ENCODE data around the gene SLC7A5. TPM values are rescaled to one million over a fixed set of nuclear protein-coding genes. Genes with fewer than 3 reads are reported as not detected.
"Not testable (repeated sequence)": the region's sequence is repeated elsewhere in the genome, so short reads cannot be mapped to it uniquely, and the experiment has no call there.

SLC7A5 gene
- polyA plus RNA-seq, 1 donor, result 10.8 TPM

GRCh38 chr16:87861300-87862099 is 7.8 kb downstream of the SLC7A5 start:
- not testable (repeated sequence) for DNase-seq (ENCODE audit: low read depth)

GRCh38 chr16:87860553-87861299 is 8.6 kb downstream of the SLC7A5 start:
- DNase-seq (ENCODE audit: low read depth), result no peak

DNA sequence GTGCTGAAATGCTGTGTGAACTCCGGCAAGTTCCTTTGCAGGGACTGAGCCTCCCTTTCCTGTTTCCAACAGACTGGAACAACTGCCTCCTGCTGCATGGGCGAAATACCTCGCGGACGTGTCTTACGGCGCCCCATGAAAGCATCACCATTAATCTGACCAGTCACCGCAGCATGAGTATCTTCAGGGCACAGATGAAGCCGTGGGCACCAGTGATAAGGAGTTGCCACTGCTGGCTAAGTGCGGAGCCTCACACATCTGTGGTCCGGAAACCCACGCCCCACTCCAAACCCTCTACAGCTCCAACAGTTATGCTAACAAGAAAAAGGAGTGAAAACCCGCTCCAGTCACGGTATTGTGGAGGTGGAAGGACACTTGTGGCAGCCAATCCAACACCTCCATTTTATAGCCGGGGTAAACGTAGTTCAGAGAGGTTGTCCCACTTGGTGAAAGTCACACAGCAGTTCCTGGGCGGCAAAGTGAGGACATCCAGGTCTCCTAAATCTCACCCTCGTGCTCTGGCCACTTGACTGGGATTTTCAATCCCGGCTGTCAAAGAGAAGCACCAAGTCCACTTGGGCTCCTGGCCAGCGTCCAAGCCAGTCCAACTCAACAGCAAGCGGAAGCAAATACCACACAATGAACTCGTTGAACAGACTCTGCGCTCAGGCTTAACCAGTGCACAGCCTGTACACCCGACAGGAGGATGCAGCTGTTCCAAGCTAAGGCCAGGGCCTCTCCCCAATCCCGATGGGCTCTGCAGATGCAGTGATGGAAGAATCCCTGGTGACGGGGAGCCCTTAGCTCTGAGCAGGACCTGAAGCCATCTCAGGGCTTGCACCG is 10.9 kb downstream of the SLC7A5 start:
- DNase-seq (ENCODE audit: low read depth), result not testable (repeated sequence)

GRCh38 chr16:87856791-87857228 is 12.5 kb downstream of the SLC7A5 start:
- DNase-seq (ENCODE audit: low read depth), result no peak

GRCh38 chr16:87855852-87856715 is 13.2 kb downstream of the SLC7A5 start:
- DNase-seq (ENCODE audit: low read depth), result no peak

DNA sequence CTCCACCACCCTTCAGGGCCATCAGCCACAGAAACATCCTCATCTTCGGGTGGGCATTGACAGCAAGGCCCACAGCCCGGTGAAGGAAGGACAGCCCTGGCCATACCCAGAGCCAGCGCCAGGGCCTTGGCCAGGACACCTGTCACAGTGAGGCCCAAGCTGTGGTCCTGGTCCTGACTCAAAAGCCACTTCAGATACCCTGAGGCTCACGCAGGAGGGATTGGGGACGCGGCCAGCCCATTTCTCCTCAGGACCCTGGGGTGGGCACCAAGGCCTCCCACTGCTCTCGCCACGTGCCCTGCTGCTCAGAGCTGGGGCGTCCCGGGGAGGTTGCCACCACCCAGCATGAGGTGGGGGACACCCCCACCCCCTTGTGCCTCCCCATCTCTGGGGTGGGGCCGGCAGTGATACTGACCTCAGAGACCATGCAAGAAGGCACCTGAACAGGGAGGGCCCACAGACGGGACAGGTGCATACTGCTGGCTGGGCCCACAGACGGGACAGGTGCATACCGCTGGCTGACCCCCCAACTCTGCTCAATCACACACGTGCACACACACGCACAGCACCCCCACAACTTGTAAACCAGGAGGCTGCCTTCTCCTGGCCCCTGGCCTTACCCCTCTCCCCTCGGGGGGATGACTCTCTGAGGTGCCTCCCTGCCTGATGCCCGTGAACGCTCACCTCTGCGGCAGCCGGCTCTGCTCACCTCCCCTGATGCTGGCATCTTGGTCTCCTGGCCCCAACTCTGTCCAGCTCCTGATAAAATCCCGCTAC is 14.2 kb downstream of the SLC7A5 start:
- DNase-seq (ENCODE audit: low read depth), result no peak

DNA sequence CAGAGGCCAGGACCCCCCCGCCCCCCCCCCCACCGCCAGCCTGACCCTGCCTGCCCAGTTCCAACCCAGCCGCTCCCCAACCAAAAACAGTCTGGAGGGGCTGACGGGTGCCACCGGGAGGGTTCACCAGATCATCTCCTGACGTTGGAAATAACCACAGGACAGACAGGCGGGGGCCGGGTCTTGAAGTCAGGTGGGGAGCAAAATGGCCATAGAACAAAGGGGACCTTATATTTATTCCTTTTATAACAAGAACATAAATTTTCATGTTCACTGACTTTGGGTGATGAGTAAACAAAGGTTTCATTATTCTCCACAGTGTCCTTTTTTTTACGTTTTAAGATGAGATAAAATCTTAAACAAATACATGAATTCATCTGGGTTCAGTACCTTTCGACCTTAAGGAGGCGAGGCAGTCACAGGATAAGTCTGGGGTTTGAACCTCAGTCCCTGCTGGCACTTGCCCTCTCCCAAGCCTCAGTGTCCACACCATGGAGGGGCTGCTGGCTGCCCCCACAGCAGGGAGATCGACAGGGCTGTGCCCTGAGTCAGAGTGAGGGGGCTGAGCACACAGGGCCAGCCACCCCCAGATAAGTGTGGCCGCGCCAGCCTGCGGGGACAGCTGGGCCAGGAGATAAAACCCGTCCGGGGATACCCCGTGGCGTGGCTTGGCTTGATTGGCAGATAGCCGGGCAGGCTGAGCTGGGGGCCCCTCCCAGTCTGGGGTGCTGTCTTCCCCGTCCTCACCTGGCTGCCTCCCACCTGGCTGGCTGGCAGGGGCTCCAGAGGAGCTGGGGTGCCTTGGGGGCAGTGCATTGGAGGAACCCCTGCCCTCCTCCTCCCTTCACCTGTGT is 15.0 kb downstream of the SLC7A5 start:
- no peak for DNase-seq (ENCODE audit: low read depth)

GRCh38 chr16:87853411-87854052 is 15.8 kb downstream of the SLC7A5 start:
- peak; percentile 63 for DNase-seq (ENCODE audit: low read depth)

DNA sequence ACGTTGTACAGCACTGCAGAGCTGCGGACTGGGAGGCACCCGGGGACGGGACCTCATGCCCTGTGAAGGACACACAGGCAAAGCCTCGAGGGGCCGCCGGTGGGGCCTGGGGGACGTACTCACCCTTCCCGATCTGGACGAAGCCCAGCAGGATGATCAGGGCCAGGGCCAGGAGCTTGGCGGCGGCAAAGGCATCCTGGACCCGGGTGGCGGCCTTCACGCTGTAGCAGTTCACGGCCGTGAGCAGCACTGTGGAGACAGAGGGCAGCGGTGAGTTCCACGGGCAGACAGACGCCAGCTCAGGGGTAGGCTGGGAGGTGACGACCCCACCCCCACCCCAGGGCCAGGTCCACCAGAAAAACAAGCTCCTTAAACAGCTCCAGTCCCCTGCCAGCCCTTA is 17.7 kb downstream of the SLC7A5 start:
- no peak for DNase-seq (ENCODE audit: low read depth)

DNA sequence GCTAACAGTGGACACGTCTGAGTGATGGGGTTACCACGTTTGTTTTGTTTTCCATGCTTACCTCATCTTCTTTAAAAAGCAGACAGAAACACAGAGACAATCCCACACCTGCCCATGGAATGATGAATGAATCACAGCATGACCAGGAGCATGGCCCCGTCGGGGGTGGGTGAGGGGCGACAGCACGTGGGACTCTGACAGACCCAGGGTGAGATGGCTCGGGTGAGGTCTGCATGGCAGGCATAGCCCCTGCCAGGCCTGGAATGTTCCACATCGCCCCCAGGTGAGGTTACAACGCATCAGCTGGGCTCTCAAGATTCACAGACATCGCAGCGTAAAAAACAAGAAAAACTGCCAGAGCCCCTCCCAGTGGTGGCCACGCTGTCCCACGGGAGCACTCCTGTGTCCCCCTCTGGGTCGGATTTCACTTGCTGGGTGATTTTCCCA is 18.1 kb downstream of the SLC7A5 start:
- DNase-seq (ENCODE audit: low read depth), result no peak

- no peak for DNase-seq (ENCODE audit: low read depth)
Observed at GRCh38 chr16:87850009-87851006, 19.0 kb downstream of the SLC7A5 start.

DNA sequence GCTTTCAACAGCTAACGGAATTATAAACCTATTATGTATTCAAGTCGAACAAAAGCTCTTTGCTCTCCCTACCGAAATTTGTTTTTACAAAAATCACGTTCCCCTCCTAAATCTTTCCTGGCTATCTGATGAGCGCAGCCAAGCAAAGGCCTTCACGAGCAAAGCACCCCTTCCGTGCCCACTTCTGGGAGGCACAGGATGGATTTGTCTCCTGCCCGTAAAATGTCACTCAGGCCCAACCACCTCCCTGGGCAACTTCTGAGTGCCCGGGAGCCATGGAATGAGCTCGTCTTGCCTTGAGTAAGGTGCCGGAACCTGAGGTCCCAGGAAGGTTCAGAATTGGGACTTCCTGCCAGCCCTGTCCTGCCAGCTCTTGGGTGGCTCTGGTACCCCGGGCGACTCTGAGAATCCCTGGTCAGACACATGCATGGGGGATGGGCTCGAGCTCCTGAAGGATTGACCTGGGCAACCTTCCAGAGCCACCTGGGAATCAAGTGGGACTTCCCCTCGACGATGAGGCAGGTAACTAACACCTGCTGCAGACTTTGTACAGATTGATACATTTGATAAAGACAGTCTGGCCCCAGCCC is 19.8 kb downstream of the SLC7A5 start:
- no peak for DNase-seq (ENCODE audit: low read depth)

DNA sequence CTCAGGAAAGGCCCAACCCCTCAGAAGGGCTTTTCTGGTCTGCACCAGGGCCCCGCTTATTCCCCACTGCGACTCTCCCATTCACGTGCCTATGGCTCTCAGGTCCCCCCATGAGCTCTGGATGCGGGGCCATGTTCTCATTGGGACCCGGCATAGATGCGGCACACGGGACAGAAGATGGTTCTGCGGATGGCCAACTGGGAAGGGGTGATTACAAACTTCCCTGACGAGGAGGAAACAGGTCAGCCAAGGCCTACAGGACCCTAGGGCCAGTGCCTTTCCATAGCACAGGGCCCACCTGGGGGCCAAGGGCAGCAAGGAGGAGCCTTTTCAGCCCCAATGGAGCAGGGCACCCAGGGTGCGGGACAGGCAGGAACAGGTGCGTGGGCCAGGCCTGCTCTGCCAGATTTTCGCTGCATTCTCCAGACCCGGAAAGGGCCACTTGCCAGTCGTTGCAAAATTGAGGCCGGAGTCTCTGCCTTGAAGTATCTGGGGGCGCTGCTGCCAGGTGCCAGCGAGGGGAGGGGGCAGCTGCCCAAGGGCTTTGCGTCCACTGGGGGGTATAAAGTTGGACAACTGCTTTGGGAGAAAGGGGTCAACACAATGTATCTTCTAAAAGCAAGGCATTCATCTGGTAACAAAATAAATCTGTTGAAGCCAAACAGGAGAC is 20.5 kb downstream of the SLC7A5 start:
- DNase-seq (ENCODE audit: low read depth), result no peak

- no peak for DNase-seq (ENCODE audit: low read depth)
Observed at GRCh38 chr16:87847785-87848675, 21.3 kb downstream of the SLC7A5 start.

DNA sequence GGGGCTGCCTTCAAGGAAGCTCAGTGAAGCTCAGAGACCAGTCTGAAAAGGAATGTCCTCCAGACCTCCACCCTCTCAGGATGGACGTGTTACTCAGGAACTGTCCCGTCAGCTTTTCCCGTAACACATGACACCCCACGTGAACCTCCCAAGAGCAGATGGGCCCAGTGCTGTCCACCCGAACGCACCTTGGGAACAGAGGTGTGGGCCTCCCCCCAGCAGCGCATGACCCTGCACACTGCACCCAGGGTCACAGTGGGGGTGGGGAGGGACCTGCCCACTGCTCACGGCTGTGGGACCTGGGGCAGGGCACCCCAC is 21.9 kb downstream of the SLC7A5 start:
- DNase-seq (ENCODE audit: low read depth), result no peak

Data from forelimb muscle (tissue), 1 donor.